Fibroblast of mammary gland (primary cell): Measurements from ENCODE around the gene IL10RA.

Experiments used
- DNase-seq: peaks from one replicate; pipeline ENCODE4 v3.0.0-alpha.2; 2010; ENCODE audit warnings: low read depth
- H3K4me3 ChIP-seq: 2 replicates; pipeline ENCODE4 v1.5.1; 2011; ENCODE audit warnings: low read depth, mild to moderate bottlenecking, low read length, moderate library complexity; ENCODE audit not compliant: control insufficient read depth
- TF ChIP-seq, protein P1 (sequence below): conservative IDR thresholded peaks from 2 replicates; pipeline ENCODE4 v1.5.1; 2011; ENCODE audit warnings: low read depth, low read length, inconsistent platforms; ENCODE audit not compliant: control insufficient read depth, insufficient read depth

The IL10RA gene

DNA sequence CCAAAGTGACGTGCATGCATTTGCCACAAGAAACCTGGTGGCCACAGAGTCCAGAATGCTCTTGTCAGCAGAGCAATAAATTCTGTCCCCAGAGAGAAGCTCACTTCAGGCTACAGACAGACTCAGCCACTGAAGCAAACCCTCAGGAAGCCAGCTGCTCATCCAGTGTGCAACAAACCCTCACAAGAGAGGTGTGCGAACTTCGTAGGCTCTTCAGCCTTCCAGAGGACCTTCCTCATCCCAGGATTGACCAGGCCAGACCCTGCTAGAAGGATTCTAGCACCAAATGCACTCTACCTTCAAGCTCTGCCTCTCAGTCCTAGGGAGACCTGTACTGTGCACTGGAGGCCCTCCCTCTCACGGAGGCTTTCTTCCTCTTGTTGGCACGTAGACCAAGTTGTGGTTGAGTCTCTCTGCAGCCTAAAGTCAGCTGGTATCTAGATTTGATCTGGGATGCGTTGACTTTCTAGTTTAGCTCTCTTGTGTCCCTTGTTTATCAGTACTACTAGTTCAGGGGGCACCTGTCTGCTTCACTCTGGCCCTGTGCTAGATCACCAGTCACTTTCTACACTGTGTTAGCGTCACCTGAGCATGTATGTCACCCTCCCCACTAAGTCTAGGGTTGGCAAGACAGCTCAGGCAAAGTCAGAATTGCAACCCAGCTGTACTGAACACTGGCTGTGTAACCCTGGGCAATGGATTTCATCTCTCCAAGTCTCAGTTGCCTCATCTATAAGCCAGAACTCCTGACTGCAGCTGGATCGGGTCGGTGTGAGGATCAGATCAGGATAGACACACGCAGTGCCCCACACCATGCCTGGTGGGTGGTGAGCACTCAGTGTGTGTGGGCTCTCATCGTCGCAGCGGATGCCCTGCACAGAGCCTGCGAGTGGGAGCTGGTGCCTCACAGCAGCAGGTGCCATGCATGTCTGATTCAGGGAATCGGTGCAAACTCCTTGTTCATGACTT lies 34.9 kb upstream of the IL10RA start:
- DNase-seq, result no peak
- H3K4me3 ChIP-seq, result no peak overlapping the region
- TF ChIP-seq, protein P1, sequence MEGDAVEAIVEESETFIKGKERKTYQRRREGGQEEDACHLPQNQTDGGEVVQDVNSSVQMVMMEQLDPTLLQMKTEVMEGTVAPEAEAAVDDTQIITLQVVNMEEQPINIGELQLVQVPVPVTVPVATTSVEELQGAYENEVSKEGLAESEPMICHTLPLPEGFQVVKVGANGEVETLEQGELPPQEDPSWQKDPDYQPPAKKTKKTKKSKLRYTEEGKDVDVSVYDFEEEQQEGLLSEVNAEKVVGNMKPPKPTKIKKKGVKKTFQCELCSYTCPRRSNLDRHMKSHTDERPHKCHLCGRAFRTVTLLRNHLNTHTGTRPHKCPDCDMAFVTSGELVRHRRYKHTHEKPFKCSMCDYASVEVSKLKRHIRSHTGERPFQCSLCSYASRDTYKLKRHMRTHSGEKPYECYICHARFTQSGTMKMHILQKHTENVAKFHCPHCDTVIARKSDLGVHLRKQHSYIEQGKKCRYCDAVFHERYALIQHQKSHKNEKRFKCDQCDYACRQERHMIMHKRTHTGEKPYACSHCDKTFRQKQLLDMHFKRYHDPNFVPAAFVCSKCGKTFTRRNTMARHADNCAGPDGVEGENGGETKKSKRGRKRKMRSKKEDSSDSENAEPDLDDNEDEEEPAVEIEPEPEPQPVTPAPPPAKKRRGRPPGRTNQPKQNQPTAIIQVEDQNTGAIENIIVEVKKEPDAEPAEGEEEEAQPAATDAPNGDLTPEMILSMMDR, result no peak

DNA sequence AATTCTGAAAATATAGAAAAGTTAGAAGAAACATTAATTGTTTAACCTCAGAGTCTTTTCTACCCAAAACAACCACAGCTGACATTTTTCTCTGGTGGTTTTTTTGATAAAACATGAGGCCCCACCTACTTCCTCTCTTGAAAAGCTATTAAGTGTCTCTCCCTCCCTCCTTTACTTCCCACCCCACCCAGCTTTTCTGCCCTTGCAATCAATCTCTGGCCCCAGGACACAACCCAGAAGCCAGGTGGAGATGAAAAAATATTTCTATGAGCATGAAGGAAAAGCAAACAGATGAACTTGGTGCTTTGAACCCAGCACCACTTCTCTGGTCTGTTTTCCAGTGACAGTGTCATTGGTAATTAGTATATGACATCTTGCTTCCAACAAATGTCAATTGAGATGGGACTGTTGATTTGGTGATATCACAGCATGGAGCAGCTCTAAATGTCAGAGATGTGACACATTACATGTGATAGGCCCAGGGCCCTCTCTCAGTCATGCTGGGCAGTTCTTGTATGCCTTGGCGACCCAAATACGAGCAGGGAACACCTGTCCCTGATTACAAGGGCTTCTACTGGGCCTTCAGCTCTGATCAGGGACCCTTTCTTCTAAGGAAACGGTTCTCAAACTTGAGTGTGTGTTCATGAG lies 33.0 kb upstream of the IL10RA start:
- no peak for DNase-seq
- no peak overlapping the region for H3K4me3 ChIP-seq
- TF ChIP-seq, protein P1, result no peak

DNA sequence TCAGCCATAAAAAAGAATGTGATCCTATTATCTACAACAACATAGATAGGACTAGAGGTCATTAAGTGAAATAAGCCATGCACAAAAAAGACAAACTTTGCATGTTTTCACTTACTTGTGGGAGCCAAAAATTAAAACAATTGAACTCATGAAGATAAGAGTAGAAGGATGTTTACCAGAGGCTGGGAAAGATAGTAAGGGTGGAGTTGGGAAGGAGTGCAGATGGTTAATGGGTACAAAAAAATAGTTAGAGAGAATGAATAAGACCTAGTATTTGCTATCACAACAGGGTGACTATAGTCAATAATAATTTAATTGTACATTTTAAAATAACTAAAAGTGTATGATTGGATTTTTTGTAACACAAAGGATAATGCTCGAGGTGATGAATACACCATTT lies 27.2 kb upstream of the IL10RA start:
- DNase-seq, result no peak
- TF ChIP-seq, protein P1, result no peak
- H3K4me3 ChIP-seq, result no peak overlapping the region

DNA sequence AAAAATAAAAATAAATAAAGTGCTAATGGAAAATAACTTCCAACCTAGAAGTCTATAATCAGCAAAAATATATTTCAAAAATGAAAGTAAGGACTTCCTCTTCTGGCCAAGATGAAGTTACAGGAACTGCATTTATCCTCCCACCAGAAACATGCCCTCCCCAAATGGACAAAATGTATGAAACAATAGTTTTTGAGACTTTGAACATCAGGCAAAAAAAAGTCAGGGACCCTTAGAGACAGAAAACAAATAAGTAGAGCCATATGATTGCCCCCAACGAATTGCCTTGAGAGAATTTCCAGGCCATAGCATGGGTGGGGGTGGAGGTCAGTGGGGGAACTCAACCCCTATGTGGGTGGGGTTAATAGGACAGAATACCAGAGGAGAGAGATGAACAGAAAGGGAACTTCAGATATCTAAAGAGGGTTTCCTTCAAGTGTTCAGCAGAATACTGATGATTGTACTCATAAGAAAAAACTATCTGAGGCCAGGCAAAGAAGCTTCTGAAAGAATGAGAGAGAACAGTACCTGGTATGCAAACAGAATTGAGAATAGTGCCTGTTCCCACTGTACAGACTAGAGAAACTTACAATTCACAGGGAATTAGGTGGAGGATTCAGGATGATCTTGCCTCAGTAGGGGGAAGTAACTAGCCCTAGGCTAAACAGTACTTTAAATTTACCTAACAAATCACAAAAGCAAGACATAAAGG lies 26.6 kb upstream of the IL10RA start:
- TF ChIP-seq, protein P1, result no peak
- no peak for DNase-seq

DNA sequence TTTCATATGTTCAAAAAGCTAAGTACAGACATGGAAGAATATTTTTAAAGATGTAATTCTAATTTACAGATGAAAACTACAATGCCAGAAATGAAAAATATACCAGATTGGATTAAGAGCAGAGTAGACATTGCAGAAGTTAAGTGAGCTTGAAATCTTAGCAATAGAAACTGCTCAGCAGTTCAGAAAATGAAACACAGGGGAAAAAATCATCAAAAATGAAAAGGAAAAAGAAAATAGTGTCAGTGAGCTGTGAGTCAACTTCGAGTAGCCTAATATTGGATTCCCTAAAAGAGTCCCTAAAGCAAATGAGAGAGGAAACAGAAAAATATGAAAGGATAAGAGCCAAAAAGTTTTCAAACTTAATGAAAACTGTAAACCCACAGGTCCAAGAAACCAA lies 25.8 kb upstream of the IL10RA start:
- no peak overlapping the region for H3K4me3 ChIP-seq

More for the DNA sequence above, 26.6 kb upstream of the IL10RA start:
- H3K4me3 ChIP-seq, result no peak overlapping the region

DNA sequence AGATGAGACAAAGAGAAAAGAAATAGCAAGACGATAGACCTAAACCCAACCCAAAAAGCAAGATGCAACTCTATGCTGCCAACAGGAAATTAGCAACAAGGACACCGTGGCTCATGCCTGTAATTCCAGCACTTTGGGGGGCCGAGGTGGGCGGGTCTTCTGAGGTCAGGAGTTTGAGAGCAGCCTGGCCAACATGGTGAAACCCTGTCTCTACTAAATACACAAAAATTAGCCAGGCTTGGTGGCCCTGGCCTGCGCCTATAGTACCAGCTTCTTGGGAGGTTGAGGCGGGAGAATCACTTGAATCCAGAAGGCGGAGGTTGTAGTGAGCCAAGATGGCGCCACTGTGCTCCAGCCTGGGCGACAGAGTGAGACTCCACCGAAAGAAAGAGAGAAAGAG lies 24.3 kb upstream of the IL10RA start:
- DNase-seq, result no peak

More for the DNA sequence above, 25.8 kb upstream of the IL10RA start:
- DNase-seq, result no peak
- TF ChIP-seq, protein P1, result no peak

More for the DNA sequence above, 24.3 kb upstream of the IL10RA start:
- H3K4me3 ChIP-seq, result no peak overlapping the region
- TF ChIP-seq, protein P1, result no peak
